ENCODE results near the gene EPC1.

Gene EPC1

DNA sequence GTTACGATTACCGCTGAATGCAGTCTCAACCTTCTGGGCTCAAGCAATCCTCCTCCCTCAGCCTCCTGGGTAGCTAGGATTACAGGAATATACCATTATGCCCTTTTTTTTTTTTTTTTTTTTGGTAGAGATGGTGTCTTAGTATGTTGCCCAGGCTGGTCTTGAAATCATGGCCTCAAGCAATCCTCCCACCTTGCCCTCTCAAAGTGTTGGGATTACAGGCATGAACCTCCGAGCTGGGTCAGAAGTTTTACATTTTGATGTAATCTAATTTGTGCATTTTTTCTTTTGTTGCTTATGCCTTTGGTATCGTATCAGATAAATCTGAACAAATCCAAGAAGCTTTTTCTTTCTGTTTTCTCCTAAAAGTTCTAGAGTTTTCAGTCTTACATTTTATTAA lies 87.4 kb downstream of the EPC1 start:
- TF ChIP-seq, protein P1, sequence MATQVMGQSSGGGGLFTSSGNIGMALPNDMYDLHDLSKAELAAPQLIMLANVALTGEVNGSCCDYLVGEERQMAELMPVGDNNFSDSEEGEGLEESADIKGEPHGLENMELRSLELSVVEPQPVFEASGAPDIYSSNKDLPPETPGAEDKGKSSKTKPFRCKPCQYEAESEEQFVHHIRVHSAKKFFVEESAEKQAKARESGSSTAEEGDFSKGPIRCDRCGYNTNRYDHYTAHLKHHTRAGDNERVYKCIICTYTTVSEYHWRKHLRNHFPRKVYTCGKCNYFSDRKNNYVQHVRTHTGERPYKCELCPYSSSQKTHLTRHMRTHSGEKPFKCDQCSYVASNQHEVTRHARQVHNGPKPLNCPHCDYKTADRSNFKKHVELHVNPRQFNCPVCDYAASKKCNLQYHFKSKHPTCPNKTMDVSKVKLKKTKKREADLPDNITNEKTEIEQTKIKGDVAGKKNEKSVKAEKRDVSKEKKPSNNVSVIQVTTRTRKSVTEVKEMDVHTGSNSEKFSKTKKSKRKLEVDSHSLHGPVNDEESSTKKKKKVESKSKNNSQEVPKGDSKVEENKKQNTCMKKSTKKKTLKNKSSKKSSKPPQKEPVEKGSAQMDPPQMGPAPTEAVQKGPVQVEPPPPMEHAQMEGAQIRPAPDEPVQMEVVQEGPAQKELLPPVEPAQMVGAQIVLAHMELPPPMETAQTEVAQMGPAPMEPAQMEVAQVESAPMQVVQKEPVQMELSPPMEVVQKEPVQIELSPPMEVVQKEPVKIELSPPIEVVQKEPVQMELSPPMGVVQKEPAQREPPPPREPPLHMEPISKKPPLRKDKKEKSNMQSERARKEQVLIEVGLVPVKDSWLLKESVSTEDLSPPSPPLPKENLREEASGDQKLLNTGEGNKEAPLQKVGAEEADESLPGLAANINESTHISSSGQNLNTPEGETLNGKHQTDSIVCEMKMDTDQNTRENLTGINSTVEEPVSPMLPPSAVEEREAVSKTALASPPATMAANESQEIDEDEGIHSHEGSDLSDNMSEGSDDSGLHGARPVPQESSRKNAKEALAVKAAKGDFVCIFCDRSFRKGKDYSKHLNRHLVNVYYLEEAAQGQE (IDR thresholded peaks at IDR 0.05; ENCODE audit: low read depth), result no peak
- TF ChIP-seq YY1 (IDR thresholded peaks at IDR 0.05; ENCODE audit: low read depth) (no peak), USF1 (IDR thresholded peaks at IDR 0.05) (no peak), FOXM1 (IDR thresholded peaks at IDR 0.05; ENCODE audit: borderline replicate concordance, low read depth) (no peak), EGR1 (IDR thresholded peaks at IDR 0.05) (no peak), ZBTB7A (IDR thresholded peaks at IDR 0.05; ENCODE audit: low read depth) (no peak), TAF1 (IDR thresholded peaks at IDR 0.05; ENCODE audit: low read depth) (no peak), TEAD4 (IDR thresholded peaks at IDR 0.05) (no peak), NFIC (IDR thresholded peaks at IDR 0.05) (no peak), CREB1 (IDR thresholded peaks at IDR 0.05; ENCODE audit: low read depth) (no peak), CEBPB (IDR thresholded peaks at IDR 0.05) (no peak), MAX (IDR thresholded peaks at IDR 0.05) (no peak), RAD21 (IDR thresholded peaks at IDR 0.05; ENCODE audit: low read depth) (no peak), TCF12 (IDR thresholded peaks at IDR 0.05; ENCODE audit: low read depth) (no peak), EP300 (IDR thresholded peaks at IDR 0.05; ENCODE audit: borderline replicate concordance) (no peak)

DNA sequence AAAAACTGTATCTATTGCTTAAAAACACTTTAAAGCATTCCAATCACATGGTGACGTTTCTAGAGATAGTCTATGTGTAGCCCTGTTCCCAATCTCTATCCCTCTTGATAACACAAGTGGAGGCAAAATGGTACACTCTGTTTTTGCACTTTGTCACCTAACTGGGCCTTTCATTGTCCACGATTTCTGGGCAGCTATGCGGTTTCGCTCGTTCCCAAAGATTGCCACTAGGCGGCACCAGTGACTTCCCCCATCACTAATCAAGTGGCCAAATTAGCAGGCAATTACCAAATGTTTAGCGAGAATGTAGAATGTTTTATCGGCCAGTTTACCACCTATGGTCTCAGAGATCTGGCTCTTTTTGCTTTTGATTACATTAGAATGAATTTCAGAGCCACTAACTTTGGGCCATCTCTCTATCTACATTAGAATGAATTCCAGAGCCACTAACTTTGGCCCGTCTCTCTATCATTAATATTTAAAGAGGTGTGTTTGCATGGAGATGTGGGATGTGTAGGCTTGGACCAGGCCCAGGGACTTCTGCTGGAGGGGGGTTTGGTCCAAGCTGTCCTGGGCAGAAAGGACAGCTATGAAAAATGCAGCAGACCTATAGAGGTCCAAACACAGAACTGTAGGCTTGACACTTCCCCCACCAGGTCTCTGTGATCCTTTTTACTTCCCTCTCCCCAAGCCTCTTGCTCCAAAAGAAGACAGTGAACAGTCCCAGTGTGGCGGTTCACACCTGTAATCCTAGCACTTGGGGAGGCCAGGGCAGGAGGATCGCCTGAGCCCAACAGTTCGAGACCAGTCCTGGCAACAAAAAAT lies 90.1 kb downstream of the EPC1 start:
- TF ChIP-seq TEAD4 (IDR thresholded peaks at IDR 0.05), result peak; percentile 29; the same call in 1 of the 2 replicates
- TF ChIP-seq RAD21 (IDR thresholded peaks at IDR 0.05; ENCODE audit: low read depth), result peak; percentile 84
- no peak for TF ChIP-seq YY1 (IDR thresholded peaks at IDR 0.05; ENCODE audit: low read depth)

DNA sequence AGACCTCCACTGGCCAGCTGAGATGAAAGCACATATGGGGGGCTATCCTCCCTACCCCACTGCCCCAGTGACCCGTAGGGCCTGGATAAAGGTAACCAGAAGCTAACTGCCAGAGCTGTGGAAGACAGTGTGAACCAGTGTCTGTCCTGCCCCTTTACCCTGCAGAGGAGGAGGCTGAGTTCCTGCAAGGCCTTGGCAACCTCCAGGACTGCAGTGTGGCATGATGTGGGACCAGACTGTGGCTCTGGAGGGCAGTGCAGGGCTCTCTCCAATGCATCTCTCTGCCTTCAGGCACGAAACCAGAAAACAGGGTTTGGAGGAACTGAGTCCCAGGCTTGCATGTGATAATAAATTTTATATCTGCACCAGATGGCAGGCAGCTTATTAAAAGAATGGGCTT lies 93.1 kb downstream of the EPC1 start:
- TF ChIP-seq EGR1 (IDR thresholded peaks at IDR 0.05) (no peak), YY1 (IDR thresholded peaks at IDR 0.05; ENCODE audit: low read depth) (no peak), TAF1 (IDR thresholded peaks at IDR 0.05; ENCODE audit: low read depth) (no peak), ZBTB7A (IDR thresholded peaks at IDR 0.05; ENCODE audit: low read depth) (no peak), TEAD4 (IDR thresholded peaks at IDR 0.05) (no peak), MAX (IDR thresholded peaks at IDR 0.05) (no peak), RAD21 (IDR thresholded peaks at IDR 0.05; ENCODE audit: low read depth) (no peak), TCF12 (IDR thresholded peaks at IDR 0.05; ENCODE audit: low read depth) (no peak), FOXM1 (IDR thresholded peaks at IDR 0.05; ENCODE audit: borderline replicate concordance, low read depth) (no peak), NFIC (IDR thresholded peaks at IDR 0.05) (no peak), USF1 (IDR thresholded peaks at IDR 0.05) (no peak), CREB1 (IDR thresholded peaks at IDR 0.05; ENCODE audit: low read depth) (no peak), CEBPB (IDR thresholded peaks at IDR 0.05) (no peak), EP300 (IDR thresholded peaks at IDR 0.05; ENCODE audit: borderline replicate concordance) (no peak)
- TF ChIP-seq, protein P1 (IDR thresholded peaks at IDR 0.05; ENCODE audit: low read depth), result no peak

DNA sequence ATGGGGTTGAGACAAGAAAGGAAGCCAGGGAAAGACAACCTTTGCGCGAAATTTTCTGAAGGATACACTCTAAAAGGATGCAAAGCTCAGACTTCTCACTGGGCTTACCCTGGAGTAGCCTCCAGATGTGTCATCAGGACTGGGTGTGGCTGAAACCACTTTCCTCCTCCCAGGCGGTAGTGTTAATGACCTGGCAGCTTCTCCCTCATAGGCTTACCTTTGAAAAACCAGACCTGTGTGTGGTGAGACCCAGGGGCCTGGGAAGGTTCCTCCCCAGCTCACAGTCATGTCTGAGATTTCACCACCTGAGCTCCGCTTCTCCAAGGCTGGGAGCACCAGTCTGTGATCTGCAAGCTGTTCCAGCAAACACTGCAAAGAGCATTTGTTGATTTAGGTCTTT lies 93.7 kb downstream of the EPC1 start:
- no peak for TF ChIP-seq CEBPB (IDR thresholded peaks at IDR 0.05)
- no peak for TF ChIP-seq MAX (IDR thresholded peaks at IDR 0.05)
- TF ChIP-seq, protein P1 (IDR thresholded peaks at IDR 0.05; ENCODE audit: low read depth), result no peak
- TF ChIP-seq TAF1 (IDR thresholded peaks at IDR 0.05; ENCODE audit: low read depth), result no peak
- TF ChIP-seq RAD21 (IDR thresholded peaks at IDR 0.05; ENCODE audit: low read depth), result no peak
- TF ChIP-seq NFIC (IDR thresholded peaks at IDR 0.05), result no peak
- TF ChIP-seq FOXM1 (IDR thresholded peaks at IDR 0.05; ENCODE audit: borderline replicate concordance, low read depth), result no peak
- no peak for TF ChIP-seq EP300 (IDR thresholded peaks at IDR 0.05; ENCODE audit: borderline replicate concordance)
- TF ChIP-seq EGR1 (IDR thresholded peaks at IDR 0.05), result no peak
- no peak for TF ChIP-seq USF1 (IDR thresholded peaks at IDR 0.05)
- TF ChIP-seq TEAD4 (IDR thresholded peaks at IDR 0.05), result no peak
- TF ChIP-seq YY1 (IDR thresholded peaks at IDR 0.05; ENCODE audit: low read depth), result no peak
- no peak for TF ChIP-seq TCF12 (IDR thresholded peaks at IDR 0.05; ENCODE audit: low read depth)
